HG02852 (cell line): ENCODE data around the gene TMEM218.

Experiments
- ATAC-seq: cut with Tn5 transposase; IDR thresholded peaks from one replicate; pipeline ENCODE4 v1.9.1; 2021; ENCODE audit warnings: mild to moderate bottlenecking, moderate library complexity; ENCODE audit not compliant: unreplicated experiment

TMEM218 gene

GRCh38 chr11:125111343-125112207, at the start of gene TMEM218:
Gene TMEM218 (minus strand): TSS chr11:125111626. CDS start chr11:125102241, 9,385 bp downstream.
- ATAC-seq: peak; percentile 97

- ATAC-seq: no peak
These were observed 46.7 kb upstream of the TMEM218 start for GRCh38 chr11:125157953-125158680.

DNA sequence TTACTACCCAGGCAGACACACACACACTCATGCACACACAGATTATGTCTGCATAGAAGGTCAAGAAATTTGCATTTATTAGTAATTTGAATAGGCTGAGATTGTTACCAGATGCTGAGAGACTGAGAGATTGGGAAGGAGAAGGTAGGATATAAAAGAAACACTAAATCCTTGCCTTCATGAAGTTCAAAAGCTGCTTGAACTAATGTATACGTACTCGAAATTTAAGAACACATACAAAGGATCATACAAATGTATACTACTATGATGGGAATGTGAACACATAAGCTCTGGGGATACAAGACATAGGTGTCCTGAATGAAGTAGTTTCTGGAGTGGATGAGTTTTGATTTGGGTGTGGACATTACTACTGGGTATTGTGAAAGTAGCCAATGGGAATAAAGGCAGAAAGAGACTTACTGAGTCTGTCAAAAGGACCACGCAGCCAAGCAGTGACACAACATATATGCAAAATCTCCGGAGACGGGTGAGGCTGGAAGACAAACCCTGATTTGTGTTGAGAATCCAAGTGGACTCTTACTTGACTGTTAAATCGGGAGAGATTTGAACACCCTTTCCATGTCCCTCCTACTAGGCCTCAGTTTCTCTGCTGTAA, 45.8 kb upstream of the TMEM218 start:
- no peak for ATAC-seq

- no peak for ATAC-seq
These were observed 45.1 kb upstream of the TMEM218 start for GRCh38 chr11:125156346-125157117.

GRCh38 chr11:125155767-125156166, 44.3 kb upstream of the TMEM218 start:
- ATAC-seq: no peak

DNA sequence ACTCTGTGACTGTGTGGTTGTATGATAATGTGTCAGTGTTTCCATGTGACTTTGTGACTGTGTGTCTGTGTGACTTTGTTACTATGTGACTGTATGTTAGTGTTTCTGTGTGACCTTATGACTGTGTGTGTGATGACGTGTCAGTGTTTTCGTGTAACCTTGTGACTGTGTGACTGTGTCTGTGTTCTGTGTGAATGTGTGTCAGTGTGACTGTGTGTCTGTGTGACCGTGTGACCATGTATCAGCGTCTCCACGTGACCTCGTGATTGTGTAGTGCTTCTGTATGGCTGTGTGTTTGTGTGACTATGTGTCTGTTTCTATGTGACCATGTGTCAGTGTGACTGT, 43.6 kb upstream of the TMEM218 start:
- ATAC-seq: no peak

- no peak for ATAC-seq
These were observed 43.1 kb upstream of the TMEM218 start for GRCh38 chr11:125154378-125155099.

- ATAC-seq: no peak
These were observed 42.4 kb upstream of the TMEM218 start for GRCh38 chr11:125153837-125154236.

GRCh38 chr11:125148743-125149142, 37.3 kb upstream of the TMEM218 start:
- no peak for ATAC-seq

DNA sequence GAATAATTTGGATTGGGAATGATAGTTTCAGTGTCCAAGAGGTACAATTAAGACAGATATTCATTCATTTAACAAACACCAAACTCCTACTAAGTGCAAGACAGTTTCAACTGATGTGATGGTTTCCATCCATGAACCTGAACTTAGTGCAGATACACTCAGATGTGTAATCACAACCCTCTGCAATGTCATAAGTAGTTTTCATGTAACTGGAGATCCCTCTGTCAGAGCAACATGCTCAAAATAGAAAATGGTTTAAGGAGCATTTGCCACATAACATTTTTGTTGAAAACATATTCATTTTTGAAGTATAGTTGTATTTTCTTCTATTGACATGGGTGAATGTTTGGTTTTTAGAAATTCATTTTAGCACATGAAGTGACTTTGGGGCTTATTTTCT, 36.6 kb upstream of the TMEM218 start:
- ATAC-seq: no peak

DNA sequence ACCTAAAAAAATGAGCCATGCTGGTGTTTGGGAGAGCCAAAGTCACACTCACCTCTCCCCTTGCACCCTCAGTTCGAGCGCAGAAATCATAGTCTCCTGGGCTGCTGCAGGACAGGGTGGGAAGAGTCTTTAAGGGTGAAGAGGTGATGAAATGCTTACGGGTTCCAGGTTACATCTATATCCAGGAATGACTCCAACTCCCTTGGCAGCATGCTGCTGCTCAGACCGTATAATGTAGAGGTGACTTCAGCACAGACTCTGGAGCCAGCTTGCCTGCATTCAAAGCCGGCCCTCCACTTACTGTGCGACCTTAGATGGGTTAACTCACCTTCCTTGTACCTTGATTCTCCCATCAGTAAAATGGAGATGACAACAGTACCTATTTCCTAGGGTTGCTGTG, 35.9 kb upstream of the TMEM218 start:
- ATAC-seq: no peak

- no peak for ATAC-seq
These were observed 34.8 kb upstream of the TMEM218 start for GRCh38 chr11:125146232-125146631.

- peak; percentile 67 for ATAC-seq
These were observed 30.5 kb upstream of the TMEM218 start for GRCh38 chr11:125141686-125142535.

DNA sequence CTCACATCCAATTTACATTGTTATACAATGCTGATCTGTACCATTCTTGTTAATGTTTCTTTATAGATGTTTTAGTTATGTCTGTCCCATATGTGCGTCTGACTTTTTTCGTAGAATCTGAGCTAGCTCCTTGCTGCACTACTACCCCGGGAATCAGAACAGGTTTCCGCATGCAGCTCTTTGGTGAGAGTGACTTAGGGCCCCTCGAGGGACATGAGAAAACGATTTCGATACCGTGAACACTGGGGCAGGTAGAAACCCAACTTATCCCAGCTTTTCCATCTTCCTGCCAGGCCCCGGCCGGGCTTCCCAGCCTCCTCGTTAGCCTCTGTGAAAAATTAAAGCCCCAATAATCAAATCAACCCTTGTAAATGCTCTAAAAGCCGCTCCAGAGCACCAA, 29.8 kb upstream of the TMEM218 start:
- ATAC-seq: no peak

GRCh38 chr11:125140233-125140632, 28.8 kb upstream of the TMEM218 start:
- ATAC-seq: no peak

DNA sequence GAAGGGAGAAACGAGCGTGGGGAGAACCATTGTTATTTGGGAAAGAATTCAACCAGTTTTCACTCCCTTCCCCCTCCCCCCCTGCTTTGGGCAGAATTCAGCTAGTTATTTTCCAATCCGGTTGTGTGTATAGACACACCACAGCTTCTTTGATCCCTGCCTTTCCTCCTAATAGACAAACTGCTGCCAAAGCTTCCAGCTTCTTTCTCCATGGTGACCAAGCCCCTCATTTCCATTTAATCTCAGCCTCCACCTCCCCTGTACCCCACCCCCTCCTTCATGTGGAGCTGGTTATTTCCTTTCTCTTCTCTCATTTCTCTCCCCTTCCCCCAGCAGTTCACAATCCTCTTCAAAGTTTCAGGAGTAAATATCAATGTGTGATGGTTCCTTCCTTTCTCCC, 28.4 kb upstream of the TMEM218 start:
- no peak for ATAC-seq

GRCh38 chr11:125138966-125139365, 27.5 kb upstream of the TMEM218 start:
- no peak for ATAC-seq

- ATAC-seq: no peak
These were observed 24.6 kb upstream of the TMEM218 start for GRCh38 chr11:125136001-125136400.

DNA sequence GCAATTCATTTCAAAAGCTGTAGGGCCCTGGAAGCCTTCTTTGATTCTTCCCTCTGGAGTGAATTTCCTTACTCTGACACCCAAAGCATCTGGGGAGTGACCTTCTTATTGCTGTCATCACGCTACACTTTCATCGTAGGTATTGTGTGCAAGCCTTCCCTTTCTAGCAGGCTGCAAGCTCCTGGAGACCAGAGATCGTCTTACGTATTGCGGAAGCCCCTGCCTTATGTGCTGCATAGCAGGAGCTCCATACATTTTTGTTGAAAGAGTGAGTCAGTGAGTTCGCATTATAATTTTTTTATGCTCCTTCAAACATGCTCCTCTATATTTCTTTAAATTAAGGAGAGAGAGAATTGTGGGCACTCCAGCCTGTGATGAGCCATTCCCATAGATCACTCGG, 21.2 kb upstream of the TMEM218 start:
- no peak for ATAC-seq
